ENCODE data around the gene RAB36.

Gene RAB36

DNA sequence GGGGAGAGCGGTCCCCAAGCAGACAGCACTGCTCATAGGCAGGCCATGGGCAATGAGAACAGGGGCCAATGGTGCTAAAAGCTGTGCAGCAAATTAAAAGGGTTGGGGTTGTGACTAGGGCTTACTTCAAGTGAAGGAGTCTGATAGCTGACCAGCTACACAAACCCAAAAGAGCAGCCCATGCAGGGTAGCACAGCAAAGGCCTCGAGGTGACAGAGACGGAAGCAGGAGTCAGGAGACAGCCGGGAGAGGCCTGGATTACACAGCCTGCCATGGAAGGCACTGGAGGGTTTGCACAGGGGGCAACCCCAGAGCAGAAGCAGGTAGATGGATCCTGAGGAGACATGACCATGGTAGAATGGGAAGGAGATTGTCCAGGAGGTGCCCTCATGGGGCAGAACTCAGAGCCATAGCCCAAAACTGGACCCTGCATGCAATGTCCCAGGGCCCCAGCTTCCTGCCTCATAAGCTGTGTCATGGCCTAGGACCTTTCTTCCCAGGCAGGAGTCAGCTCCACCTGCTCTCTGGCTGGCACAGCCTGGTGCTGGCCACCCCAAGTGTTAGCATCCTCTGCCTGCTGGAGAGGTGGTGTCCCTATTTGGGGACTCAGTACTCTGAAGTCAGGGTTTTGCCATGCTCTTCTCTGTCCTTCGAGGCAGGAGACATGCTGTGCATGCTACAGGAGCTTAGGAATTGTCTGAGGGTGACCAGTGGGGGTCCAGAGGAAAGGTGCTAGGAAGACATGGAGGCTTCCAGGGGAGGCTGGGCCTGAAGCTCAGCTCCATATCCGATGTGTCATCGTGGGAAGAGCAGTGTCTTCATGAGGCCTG, 36.8 kb upstream of the RAB36 start:
- DNase-seq (ENCODE audit: low read depth): no peak
- no peak overlapping the region for H3K4me3 ChIP-seq (ENCODE audit: control insufficient read depth, low read depth, low read length)
- TF ChIP-seq, protein P1, sequence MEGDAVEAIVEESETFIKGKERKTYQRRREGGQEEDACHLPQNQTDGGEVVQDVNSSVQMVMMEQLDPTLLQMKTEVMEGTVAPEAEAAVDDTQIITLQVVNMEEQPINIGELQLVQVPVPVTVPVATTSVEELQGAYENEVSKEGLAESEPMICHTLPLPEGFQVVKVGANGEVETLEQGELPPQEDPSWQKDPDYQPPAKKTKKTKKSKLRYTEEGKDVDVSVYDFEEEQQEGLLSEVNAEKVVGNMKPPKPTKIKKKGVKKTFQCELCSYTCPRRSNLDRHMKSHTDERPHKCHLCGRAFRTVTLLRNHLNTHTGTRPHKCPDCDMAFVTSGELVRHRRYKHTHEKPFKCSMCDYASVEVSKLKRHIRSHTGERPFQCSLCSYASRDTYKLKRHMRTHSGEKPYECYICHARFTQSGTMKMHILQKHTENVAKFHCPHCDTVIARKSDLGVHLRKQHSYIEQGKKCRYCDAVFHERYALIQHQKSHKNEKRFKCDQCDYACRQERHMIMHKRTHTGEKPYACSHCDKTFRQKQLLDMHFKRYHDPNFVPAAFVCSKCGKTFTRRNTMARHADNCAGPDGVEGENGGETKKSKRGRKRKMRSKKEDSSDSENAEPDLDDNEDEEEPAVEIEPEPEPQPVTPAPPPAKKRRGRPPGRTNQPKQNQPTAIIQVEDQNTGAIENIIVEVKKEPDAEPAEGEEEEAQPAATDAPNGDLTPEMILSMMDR (IDR thresholded peaks at IDR 0.05; ENCODE audit: control insufficient read depth, insufficient read depth, low read depth, low read length, missing control alignments): no peak

DNA sequence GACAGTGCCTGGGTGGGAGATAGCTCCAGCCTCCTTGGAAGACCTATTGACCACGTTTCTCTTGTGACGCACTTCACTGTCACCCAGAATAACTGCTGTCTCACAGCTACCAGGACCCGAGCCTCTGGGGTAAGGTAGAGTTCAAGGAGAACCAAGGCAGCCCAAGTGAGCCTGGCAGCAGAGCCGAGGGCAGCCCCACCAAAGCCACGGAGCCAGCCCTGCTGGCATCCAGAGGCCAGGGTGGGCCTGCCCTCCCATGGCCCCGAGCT, 36.3 kb upstream of the RAB36 start:
- no peak overlapping the region for H3K4me3 ChIP-seq (ENCODE audit: control insufficient read depth, low read depth, low read length)
- no peak for DNase-seq (ENCODE audit: low read depth)
- TF ChIP-seq, protein P1 (IDR thresholded peaks at IDR 0.05; ENCODE audit: control insufficient read depth, insufficient read depth, low read depth, low read length, missing control alignments): no peak

DNA sequence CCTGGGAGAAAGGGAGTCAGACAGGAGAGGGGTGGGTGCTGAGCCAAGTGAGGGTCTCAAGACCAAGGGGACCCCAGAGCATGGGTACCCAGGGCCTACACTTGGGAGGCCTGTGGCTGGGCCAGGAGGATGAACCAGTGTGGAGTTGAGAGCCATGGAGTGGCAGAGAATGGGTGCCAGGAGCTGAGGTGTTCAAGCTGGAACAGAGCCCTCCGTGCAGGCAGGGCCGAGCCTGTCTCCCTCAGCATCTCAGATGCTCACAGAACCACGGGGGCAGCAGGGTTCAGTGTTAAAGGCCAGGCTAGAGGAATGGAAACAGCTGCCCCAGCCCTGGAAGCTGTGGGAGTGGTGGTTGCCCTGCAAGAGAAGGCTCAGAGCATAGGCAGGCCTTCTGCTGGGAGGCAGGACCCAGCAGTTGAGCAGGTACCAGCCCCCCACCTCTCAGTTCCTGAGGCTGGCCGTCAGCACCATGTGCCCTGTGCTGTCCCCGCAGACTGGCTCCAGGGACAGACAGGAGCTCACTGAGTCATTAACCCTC, 35.8 kb upstream of the RAB36 start:
- no peak overlapping the region for H3K4me3 ChIP-seq (ENCODE audit: control insufficient read depth, low read depth, low read length)
- DNase-seq (ENCODE audit: low read depth): no peak
- TF ChIP-seq, protein P1 (IDR thresholded peaks at IDR 0.05; ENCODE audit: control insufficient read depth, insufficient read depth, low read depth, low read length, missing control alignments): no peak

DNA sequence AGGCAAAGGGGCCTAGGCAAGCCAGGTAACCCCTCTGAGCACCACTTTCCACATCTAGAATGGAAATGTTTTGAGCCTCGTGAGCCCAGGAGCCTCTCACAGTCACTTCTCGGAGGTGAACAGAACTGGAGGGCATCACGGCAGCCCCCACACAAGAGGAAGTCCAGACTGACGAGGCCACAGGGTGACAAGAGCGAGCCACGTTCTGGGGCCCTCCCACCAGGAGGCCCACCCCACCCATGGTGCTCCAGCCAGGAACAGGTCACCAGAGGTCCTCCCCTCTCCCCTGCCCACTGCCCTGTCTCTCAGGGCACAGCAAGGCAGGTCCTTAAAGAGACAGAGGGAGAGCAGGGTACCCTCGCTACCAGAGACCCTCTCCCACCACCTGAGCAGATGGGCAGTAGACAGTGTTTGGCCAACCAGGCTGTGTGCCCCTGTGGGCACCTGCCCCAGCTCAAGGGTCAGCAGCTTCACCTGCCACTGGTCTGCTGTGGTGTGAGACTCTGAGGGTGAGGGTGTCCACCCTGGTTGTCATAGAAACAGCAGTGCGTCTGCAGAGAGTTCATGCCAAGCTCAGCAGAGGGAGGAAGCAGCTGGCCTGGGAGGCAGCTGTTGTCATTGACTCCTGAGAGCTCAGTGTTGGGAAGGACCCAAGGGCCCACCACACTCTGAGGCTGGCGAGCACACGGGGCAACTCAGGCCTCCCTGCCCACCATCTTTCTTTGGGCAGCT, 34.9 kb upstream of the RAB36 start:
- TF ChIP-seq, protein P1 (IDR thresholded peaks at IDR 0.05; ENCODE audit: control insufficient read depth, insufficient read depth, low read depth, low read length, missing control alignments): no peak
- no peak overlapping the region for H3K4me3 ChIP-seq (ENCODE audit: control insufficient read depth, low read depth, low read length)
- DNase-seq (ENCODE audit: low read depth): no peak

DNA sequence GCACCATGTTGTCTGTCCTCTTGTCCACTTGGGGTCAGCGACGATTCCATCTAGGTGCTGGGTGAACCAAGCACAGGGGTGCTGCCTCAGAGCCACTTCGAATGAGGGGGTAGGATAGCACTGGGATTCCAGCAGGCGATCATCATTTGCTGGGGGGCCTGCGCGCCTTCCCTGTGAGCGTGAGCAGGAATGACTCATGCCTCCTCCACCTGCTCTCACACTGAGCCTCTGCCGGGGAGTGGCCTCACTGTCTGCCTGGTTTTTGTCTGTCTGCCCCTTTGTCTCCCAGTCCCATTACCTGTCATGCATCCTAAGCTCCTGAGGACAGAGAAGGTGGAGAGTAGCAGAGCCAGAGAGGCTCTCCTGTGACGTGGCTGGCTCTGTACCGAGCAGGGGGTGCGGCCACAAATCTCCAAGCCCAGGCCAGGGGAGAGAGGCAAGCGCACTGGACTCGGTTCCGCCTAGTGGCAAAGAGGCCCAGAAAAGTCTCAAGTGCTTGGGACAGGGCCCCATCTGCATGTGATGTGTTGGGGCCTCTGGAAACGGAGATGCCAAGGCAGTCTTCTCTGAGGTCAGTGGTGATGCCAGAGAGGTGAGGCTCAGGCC, 34.3 kb upstream of the RAB36 start:
- TF ChIP-seq, protein P1 (IDR thresholded peaks at IDR 0.05; ENCODE audit: control insufficient read depth, insufficient read depth, low read depth, low read length, missing control alignments): no peak
- DNase-seq (ENCODE audit: low read depth): no peak
- no peak overlapping the region for H3K4me3 ChIP-seq (ENCODE audit: control insufficient read depth, low read depth, low read length)

DNA sequence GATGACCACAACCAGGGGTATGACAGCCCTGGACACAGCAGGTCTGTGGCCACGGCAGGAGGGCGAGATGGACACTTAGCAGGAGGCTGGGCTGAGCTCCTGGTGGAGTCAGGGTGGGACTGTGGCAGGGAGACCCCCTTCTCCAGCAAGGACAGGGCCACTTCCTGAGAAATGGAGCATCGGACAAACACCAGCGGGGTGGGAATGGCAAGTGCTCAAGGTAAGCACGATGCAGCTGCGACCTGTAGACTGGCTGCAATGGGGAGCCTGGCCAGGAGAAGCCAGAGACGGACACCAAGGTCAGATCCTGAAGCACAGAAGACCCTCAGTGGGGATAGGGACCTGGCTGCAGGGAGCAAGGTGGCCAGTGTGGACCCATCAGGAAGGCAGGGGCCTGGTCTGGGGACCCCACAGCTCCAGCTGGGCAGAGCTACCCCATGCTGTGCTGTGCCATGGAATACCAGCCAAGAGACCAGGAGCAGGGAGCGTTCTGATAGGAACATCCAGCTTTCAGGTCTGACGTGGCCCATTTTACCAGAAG, 32.7 kb upstream of the RAB36 start:
- H3K4me3 ChIP-seq (ENCODE audit: control insufficient read depth, low read depth, low read length): no peak overlapping the region
- TF ChIP-seq, protein P1 (IDR thresholded peaks at IDR 0.05; ENCODE audit: control insufficient read depth, insufficient read depth, low read depth, low read length, missing control alignments): no peak
- no peak for DNase-seq (ENCODE audit: low read depth)

Data from AG09309 (cell line).